ENCODE results near the gene CCNO. TPM values are rescaled to one million over a fixed set of nuclear protein-coding genes. Genes with fewer than 3 reads are reported as not detected.

CCNO gene
- total RNA-seq, 4 donors from 2014 or later = 0.44 TPM; not detected in 3

DNA sequence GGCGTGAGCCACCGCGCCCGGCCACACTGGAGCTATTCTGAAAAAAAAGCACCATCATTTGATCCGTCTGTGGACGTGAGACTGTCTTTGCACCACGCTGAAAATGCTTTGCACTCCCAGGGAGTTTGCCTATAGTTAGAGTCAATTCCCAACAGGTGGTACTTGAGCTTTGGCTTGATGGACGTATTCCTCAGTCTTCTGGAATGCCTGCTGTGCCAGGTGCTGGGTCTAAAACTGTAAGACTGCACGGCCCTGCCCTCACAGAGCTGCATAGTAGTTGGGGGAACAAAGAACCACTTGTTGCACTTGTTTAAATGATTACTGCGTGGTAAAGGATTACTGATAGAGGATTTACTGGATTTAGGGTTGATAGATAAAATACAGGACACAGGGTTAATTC lies 3.4 kb upstream of the CCNO start:
- TF ChIP-seq, protein P1, sequence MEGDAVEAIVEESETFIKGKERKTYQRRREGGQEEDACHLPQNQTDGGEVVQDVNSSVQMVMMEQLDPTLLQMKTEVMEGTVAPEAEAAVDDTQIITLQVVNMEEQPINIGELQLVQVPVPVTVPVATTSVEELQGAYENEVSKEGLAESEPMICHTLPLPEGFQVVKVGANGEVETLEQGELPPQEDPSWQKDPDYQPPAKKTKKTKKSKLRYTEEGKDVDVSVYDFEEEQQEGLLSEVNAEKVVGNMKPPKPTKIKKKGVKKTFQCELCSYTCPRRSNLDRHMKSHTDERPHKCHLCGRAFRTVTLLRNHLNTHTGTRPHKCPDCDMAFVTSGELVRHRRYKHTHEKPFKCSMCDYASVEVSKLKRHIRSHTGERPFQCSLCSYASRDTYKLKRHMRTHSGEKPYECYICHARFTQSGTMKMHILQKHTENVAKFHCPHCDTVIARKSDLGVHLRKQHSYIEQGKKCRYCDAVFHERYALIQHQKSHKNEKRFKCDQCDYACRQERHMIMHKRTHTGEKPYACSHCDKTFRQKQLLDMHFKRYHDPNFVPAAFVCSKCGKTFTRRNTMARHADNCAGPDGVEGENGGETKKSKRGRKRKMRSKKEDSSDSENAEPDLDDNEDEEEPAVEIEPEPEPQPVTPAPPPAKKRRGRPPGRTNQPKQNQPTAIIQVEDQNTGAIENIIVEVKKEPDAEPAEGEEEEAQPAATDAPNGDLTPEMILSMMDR (IDR thresholded peaks at IDR 0.05; ENCODE audit: low read depth) = no peak

DNA sequence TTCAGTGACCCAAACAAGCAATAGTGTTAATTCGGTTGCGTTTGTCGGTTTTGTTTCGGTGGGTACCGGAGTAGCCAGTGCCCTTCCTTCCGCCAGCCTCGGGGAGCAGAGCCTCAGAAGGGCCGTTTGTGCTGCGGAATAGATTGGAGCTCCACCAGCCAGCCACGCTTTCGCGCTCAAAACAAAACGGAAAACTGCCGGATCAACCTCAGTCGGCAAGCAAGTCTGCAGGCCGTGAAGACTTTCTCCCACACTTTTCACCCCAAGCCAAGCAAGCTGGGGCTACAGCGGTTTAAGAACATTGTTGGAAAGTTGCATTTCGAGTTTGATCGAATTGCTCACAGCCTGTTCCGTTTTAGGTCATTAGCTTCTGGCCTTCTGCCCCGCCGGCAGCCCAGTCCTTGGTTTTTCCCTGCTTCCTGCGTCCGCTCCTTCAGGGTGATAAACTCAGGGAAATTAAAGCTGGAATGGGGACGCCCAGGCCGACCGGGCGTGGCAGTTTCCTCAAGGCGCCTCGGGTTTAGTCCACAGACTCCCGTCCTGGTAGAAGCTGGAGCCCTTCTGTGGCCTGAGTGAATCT lies 803 bp upstream of the CCNO start:
- TF ChIP-seq, protein P1 (IDR thresholded peaks at IDR 0.05; ENCODE audit: low read depth) = no peak

DNA sequence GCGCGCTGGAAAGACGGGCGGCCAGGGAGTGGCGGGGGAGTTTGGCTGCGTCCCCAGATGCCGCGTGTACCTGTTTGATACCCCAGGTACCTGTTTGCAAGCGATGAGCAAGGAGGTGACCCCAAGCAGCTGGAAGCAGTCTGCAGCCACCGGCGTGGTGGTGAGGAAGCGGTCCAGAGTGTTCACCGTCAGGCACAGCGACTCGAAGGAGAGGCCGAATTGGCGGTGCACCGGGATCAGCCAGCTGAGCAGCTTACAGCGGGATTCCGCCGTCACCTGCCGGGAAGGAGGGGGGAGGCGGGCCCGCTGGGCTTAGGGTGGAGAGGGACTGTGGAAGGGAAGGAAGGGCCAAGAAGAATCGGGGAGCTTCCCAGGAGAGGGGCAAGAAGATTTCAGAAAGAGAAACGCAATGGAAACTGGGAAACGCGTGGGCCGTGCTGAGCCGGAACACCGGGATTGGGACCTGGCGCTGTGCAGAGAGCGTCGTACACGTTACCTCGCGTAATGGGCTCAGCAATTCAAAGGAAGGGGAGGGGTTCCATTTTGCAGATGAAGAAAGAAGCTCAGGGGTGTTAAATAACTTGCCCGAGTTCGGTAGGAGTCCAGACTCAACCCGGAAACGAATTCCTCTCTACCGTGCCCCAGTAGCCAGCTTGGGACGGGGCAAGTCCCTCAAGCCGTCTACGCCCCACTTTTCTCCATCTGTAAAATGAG lies 980 bp downstream of the CCNO start:
- TF ChIP-seq, protein P1 (IDR thresholded peaks at IDR 0.05; ENCODE audit: low read depth) = no peak

DNA sequence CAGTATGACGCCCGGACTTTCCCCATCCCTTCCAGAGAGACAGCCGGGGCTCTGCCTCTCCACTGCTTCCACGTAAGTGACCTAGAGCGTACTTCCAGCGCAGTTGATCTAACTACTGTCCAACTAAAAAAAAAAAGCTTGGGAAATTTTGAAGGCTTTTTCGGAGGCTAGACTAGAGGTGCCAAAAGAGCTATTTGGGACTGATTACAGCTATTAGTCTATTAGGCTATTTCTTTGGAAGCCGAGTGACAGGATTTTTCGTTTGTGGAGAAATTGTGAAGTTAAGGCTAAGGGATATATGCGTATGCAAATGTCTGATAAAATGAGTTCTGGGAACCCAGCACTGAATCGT lies 1.5 kb downstream of the CCNO start:
- TF ChIP-seq, protein P1 (IDR thresholded peaks at IDR 0.05; ENCODE audit: low read depth) = no peak

DNA sequence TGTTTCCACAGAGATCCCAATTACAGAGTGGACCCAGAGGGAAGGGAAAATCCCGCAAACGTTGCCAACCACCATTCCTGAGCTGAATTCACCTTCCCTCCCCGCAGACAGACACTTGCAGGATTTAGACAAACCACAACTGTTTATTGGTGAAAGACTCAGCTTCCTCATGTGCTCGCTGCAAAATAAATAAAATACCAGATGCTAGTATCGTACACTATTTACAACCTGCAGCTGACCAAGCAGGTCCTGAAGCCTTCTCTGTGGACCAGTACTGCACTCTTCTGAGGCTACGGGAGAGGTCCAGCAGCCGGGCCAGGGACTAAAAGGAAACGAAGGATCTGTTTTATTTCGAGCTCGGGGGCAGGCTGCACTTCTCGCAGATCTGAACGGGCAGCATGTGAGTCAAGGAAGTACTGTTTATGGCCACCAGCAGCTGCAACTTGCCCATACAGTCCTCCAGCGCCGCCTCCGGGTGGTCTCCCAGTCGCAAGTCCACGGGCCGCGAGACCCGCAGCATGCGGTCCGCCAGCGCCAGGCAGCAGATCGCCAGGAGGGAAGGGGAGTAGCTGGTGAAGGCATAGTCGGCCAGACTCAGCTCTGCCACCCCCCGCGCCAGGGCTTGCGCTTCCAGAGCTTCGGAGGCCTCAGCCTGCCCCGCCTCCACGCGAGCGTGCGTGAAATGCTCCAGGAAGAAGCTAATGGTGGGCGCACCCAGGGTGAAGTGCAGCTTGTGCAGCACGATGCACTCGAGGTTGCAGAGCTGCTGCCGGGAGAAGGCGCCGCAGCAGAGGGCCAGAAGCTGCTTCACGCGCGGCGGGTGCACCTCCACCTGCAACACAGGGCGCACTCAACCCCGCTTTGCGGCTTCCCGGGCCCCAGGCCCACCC lies 2.1 kb downstream of the CCNO start:
- TF ChIP-seq, protein P1 (IDR thresholded peaks at IDR 0.05; ENCODE audit: low read depth) = no peak

DNA sequence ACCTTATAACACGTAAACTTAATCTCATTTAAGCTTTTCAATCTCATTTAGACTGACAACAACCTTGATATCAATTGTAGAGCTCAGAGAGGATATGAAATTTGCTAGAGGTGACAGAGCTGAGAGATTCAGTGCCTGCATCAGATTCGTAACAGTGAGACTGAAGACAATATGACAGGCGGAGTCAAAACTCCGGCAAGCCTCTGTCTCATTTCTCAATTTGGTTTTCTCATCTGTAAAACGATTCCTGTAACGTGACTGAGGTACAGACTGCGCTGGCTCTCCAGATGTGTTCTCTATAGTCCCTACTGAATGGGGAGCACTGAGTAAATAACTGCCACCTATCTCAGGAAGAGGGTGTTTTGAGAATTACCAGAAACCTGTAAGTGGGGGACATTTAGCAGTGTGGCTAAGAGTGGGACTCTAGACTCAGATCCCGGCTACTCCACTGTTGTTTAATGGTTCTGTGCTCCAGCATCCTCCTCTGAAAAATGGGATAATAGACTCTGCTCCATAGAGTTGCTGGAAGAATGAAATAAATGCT lies 3.2 kb downstream of the CCNO start:
- TF ChIP-seq, protein P1 (IDR thresholded peaks at IDR 0.05; ENCODE audit: low read depth) = no peak
